PC-3 (cell line): ENCODE results near the gene ZNF322.

Source experiments
- EZH2 ChIP-seq: fragments of 300-600 bp; sonication (generic); IDR thresholded peaks from one replicate; pipeline ENCODE4 v1.6.1; 2017; ENCODE audit warnings: antibody characterized with exemption, mild to moderate bottlenecking, low read length; ENCODE audit not compliant: unreplicated experiment
- EZH2phosphoT487 ChIP-seq: fragments of 300-600 bp; sonication (generic); IDR thresholded peaks from 2 replicates; pipeline ENCODE4 v1.6.1; 2018; ENCODE audit warnings: mild to moderate bottlenecking, antibody characterized with exemption, low read length, borderline replicate concordance
- TF ChIP-seq, protein P1 (sequence below): fragments of 300-600 bp; sonication (generic); conservative IDR thresholded peaks from 2 replicates; pipeline ENCODE4 v1.5.1; 2017; ENCODE audit warnings: antibody characterized with exemption, low read depth, mild to moderate bottlenecking, low read length

DNA sequence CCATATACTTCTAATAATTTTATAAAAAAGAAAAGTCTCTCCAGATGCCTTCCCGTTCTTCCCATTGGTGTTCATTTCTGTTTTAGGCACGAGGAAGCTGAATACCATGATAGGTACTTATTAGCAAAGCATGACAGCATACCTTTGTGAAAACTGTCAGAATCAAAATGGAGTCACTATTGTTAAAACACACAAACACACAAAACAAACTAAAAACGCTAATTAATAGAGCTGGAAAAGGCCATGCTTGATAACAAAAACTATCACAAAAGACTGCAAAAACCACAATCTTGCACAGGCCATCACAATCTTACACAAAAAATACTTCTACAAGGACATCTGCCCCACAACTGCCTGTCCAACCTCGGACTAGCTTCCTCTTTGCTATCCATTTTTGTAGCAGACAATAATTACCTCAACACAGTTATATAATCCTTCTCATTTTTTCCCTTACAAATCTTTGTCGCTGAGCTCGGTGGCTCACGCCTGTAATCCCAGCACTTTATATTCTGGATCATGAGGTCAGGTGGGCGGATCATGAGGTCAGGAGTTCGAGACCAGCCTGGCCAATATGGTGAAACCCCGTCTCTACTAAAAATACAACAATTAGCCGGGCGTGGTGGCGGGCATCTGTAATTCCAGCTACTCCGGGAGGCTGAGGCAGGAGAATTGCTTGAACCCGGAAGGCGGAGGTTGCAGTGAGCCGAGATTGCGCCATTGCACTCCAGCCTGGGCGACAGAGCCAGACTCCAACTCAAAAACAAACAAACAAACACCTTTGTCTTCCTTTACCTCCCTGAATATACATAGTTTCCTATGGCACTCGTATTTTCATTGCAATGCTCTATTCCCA, 66.0 kb downstream of the ZNF322 start:
- TF ChIP-seq, protein P1, sequence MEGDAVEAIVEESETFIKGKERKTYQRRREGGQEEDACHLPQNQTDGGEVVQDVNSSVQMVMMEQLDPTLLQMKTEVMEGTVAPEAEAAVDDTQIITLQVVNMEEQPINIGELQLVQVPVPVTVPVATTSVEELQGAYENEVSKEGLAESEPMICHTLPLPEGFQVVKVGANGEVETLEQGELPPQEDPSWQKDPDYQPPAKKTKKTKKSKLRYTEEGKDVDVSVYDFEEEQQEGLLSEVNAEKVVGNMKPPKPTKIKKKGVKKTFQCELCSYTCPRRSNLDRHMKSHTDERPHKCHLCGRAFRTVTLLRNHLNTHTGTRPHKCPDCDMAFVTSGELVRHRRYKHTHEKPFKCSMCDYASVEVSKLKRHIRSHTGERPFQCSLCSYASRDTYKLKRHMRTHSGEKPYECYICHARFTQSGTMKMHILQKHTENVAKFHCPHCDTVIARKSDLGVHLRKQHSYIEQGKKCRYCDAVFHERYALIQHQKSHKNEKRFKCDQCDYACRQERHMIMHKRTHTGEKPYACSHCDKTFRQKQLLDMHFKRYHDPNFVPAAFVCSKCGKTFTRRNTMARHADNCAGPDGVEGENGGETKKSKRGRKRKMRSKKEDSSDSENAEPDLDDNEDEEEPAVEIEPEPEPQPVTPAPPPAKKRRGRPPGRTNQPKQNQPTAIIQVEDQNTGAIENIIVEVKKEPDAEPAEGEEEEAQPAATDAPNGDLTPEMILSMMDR, result no peak
- TF ChIP-seq EZH2 (no peak), EZH2phosphoT487 (no peak)
